Loucy (cell line): ENCODE results near the gene THSD8.

Experiments used
- H2AFZ ChIP-seq: fragments of 200-600 bp; sonication (generic); 2 replicates; pipeline ENCODE4 v1.6.0; 2016; ENCODE audit warnings: antibody characterized with exemption, mild to moderate bottlenecking, low read length, moderate library complexity
- H3F3A ChIP-seq: fragments of 200-600 bp; 2 replicates; pipeline ENCODE4 v1.6.0; 2016; ENCODE audit warnings: antibody characterized with exemption, low read depth, mild to moderate bottlenecking
- H3K27me3 ChIP-seq: fragments of 200-600 bp; sonication (generic); 2 replicates; pipeline ENCODE4 v1.6.1; 2014; ENCODE audit warnings: low read length, mild to moderate bottlenecking; ENCODE audit not compliant: insufficient read depth, poor library complexity, severe bottlenecking
- H3K36me3 ChIP-seq: fragments of 200-600 bp; sonication (generic); 2 replicates; pipeline ENCODE4 v1.6.1; 2016; ENCODE audit warnings: low read length; ENCODE audit not compliant: insufficient read depth
- H3K4me1 ChIP-seq: fragments of 200-600 bp; sonication (generic); 2 replicates; pipeline ENCODE4 v1.5.1; 2014; ENCODE audit warnings: low read length, mild to moderate bottlenecking; ENCODE audit not compliant: insufficient read depth, poor library complexity, severe bottlenecking
- H3K4me2 ChIP-seq: fragments of 200-600 bp; sonication (generic); 2 replicates; pipeline ENCODE4 v1.6.0; 2014; ENCODE audit warnings: antibody characterized with exemption, low read length, low read depth, mild to moderate bottlenecking; ENCODE audit not compliant: poor library complexity, severe bottlenecking
- H3K4me3 ChIP-seq: fragments of 200-600 bp; sonication (generic); 2 replicates; pipeline ENCODE4 v1.5.1; 2014; ENCODE audit warnings: low read length, mild to moderate bottlenecking, mixed read lengths; ENCODE audit not compliant: poor library complexity, severe bottlenecking
- H3K79me2 ChIP-seq: fragments of 200-600 bp; sonication (generic); 2 replicates; pipeline ENCODE4 v1.6.1; 2014; ENCODE audit warnings: low read length; ENCODE audit not compliant: insufficient read depth
- H3K9ac ChIP-seq: fragments of 200-600 bp; sonication (generic); 2 replicates; pipeline ENCODE4 v1.6.0; 2014; ENCODE audit warnings: mild to moderate bottlenecking, low read depth, low read length, moderate library complexity; ENCODE audit not compliant: poor library complexity, severe bottlenecking
- H3K9me2 ChIP-seq: fragments of 200-600 bp; sonication (generic); replicated peaks from 2 replicates; pipeline ENCODE4 v1.6.1; 2016; ENCODE audit warnings: low read depth, low read length, mixed read lengths
- H3K9me3 ChIP-seq: fragments of 200-600 bp; sonication (generic); 2 replicates; pipeline ENCODE4 v1.6.1; 2014; ENCODE audit warnings: mild to moderate bottlenecking, antibody characterized with exemption, low read length, low read depth; ENCODE audit not compliant: insufficient read depth
- H4K20me1 ChIP-seq: fragments of 200-600 bp; sonication (generic); 2 replicates; pipeline ENCODE4 v1.6.0; 2014; ENCODE audit warnings: antibody characterized with exemption, low read length, mild to moderate bottlenecking; ENCODE audit not compliant: insufficient read depth, poor library complexity, severe bottlenecking
- EZH2phosphoT487 ChIP-seq: fragments of 200-600 bp; IDR thresholded peaks from 2 replicates; pipeline ENCODE4 v1.6.1; 2018; ENCODE audit warnings: antibody characterized with exemption, mild to moderate bottlenecking, moderate library complexity, borderline replicate concordance
- TF ChIP-seq, protein P1 (sequence below): fragments of 200-600 bp; sonication (generic); conservative IDR thresholded peaks from 2 replicates; pipeline ENCODE4 v1.5.1; 2014; ENCODE audit warnings: mild to moderate bottlenecking, antibody characterized with exemption, low read length

THSD8 gene

GRCh38 chr19:12784871-12785430, 16.9 kb upstream of the THSD8 start:
- H3K9me3 ChIP-seq = no peaks in the 10 kb centered on the region
- H3K9me2 ChIP-seq = no peaks in the 10 kb centered on the region
- H3K9ac ChIP-seq = no peak overlapping the region
- no peak overlapping the region for H3K4me3 ChIP-seq
- peaks cover 23% of the 10 kb centered on the region for H3K4me1 ChIP-seq
- H3K79me2 ChIP-seq = no peaks in the 10 kb centered on the region
- no peaks in the 10 kb centered on the region; the same call in 1 of the 2 replicates for H3F3A ChIP-seq
- H3K4me2 ChIP-seq = no peak overlapping the region
- no peaks in the 10 kb centered on the region for H3K27me3 ChIP-seq
- H3K36me3 ChIP-seq = no peaks in the 10 kb centered on the region
- TF ChIP-seq, protein P1, sequence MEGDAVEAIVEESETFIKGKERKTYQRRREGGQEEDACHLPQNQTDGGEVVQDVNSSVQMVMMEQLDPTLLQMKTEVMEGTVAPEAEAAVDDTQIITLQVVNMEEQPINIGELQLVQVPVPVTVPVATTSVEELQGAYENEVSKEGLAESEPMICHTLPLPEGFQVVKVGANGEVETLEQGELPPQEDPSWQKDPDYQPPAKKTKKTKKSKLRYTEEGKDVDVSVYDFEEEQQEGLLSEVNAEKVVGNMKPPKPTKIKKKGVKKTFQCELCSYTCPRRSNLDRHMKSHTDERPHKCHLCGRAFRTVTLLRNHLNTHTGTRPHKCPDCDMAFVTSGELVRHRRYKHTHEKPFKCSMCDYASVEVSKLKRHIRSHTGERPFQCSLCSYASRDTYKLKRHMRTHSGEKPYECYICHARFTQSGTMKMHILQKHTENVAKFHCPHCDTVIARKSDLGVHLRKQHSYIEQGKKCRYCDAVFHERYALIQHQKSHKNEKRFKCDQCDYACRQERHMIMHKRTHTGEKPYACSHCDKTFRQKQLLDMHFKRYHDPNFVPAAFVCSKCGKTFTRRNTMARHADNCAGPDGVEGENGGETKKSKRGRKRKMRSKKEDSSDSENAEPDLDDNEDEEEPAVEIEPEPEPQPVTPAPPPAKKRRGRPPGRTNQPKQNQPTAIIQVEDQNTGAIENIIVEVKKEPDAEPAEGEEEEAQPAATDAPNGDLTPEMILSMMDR = no peak
- no peak for TF ChIP-seq EZH2phosphoT487
- no peaks in the 10 kb centered on the region for H4K20me1 ChIP-seq
- H2AFZ ChIP-seq = no peak overlapping the region

DNA sequence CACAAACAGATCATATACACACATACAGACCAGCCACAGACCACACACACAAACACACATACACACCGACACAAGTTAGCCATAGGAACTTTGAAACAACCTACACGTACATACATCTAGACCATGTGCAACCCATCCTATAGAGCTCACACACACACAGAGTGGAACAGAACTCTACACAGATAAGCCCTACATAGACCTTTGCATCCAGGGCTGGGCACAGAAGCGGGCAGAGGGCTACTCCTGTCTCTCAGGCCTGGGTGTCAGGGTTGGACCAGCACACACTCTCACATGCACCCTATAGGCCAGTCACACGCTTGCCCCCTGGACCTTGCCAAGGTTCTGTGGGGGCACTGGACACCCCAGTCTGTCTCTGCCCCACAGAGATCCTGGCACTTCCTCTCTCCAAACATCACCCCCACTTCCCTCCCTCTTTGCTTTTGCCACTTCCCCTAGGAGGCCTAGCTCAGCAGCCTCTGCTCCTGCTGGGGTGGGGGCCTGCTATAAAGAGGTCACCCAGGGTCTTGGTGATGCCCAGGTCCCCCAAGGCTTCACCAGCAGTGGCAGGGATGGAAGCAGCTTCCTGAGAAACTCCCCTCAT, 16.3 kb upstream of the THSD8 start:
- Histone ChIP-seq H3K9ac (peak overlapping the region; percentile 51), H3K79me2 (no peaks in the 10 kb centered on the region), H3K4me2 (peak overlapping the region; percentile 14), H3F3A (no peaks in the 10 kb centered on the region; the same call in 1 of the 2 replicates), H4K20me1 (no peaks in the 10 kb centered on the region), H3K27me3 (no peaks in the 10 kb centered on the region), H3K4me1 (peaks cover 24% of the 10 kb centered on the region), H3K9me2 (no peaks in the 10 kb centered on the region), H3K4me3 (no peak overlapping the region), H2AFZ (no peak overlapping the region), H3K9me3 (no peaks in the 10 kb centered on the region), H3K36me3 (no peaks in the 10 kb centered on the region)
- TF ChIP-seq EZH2phosphoT487 = no peak
- TF ChIP-seq, protein P1 = no peak

- H3K9ac ChIP-seq = peak overlapping the region; percentile 51
- H3K4me3 ChIP-seq = no peak overlapping the region
- no peaks in the 10 kb centered on the region for H3K9me3 ChIP-seq
- peaks cover 30% of the 10 kb centered on the region for H3K4me1 ChIP-seq
- no peaks in the 10 kb centered on the region for H3K36me3 ChIP-seq
- H3K9me2 ChIP-seq = no peaks in the 10 kb centered on the region
- no peaks in the 10 kb centered on the region for H4K20me1 ChIP-seq
- H3K4me2 ChIP-seq = no peak overlapping the region
- H3F3A ChIP-seq = no peaks in the 10 kb centered on the region; the same call in 1 of the 2 replicates
- peaks cover 4% of the 10 kb centered on the region; the same call in 1 of the 2 replicates for H3K79me2 ChIP-seq
- TF ChIP-seq, protein P1 = no peak
- TF ChIP-seq EZH2phosphoT487 = no peak
- no peak overlapping the region for H2AFZ ChIP-seq
- no peaks in the 10 kb centered on the region for H3K27me3 ChIP-seq
These were observed 15.6 kb upstream of the THSD8 start for GRCh38 chr19:12786141-12786870.
